ENCODE data around the gene NELL1.

- TF ChIP-seq CTCF (conservative IDR thresholded peaks at IDR 0.05; ENCODE audit: low read depth, low read length), result no peak
- TF ChIP-seq EZH2 (IDR thresholded peaks at IDR 0.05; ENCODE audit: low read length, unreplicated experiment), result no peak
These were observed 807.2 kb downstream of the NELL1 start for GRCh38 chr11:21476588-21476987.
